Stomach smooth muscle (tissue), 2 donors: ENCODE measurements around the gene GABBR2.

Source experiments
- H3K27ac ChIP-seq: one replicate; pipeline ENCODE4 v1.7.0; 2013; ENCODE audit warnings: mild to moderate bottlenecking, low read length, inconsistent platforms
- H3K27me3 ChIP-seq, 2 donors: one replicate each; pipeline ENCODE4 v1.7.0; 2013; ENCODE audit warnings: low read length in 2 of 2; ENCODE audit not compliant: insufficient read depth in 2 of 2, control insufficient read depth in 1 of 2
- H3K36me3 ChIP-seq, 2 donors: one replicate each; pipeline ENCODE4 v1.7.0; 2013; ENCODE audit warnings: low read length in 2 of 2; ENCODE audit not compliant: control insufficient read depth in 2 of 2, insufficient read depth in 2 of 2
- H3K4me1 ChIP-seq: one replicate; pipeline ENCODE4 v1.7.0; 2013; ENCODE audit warnings: low read length; ENCODE audit not compliant: control insufficient read depth, insufficient read depth
- H3K4me3 ChIP-seq, 2 donors: one replicate each; pipeline ENCODE4 v1.7.0; 2013; ENCODE audit warnings: low read length in 2 of 2
- H3K9ac ChIP-seq, 2 donors: one replicate each; pipeline ENCODE4 v1.7.0; 2013; ENCODE audit warnings: low read length in 2 of 2, mild to moderate bottlenecking in 1 of 2
- H3K9me3 ChIP-seq, 2 donors: one replicate each; pipeline ENCODE4 v1.7.0; 2013; ENCODE audit warnings: low read length in 2 of 2; ENCODE audit not compliant: control insufficient read depth in 2 of 2
- donor health status: healthy.
- donor health status: Pancreatic carcinoma.

The GABBR2 gene

DNA sequence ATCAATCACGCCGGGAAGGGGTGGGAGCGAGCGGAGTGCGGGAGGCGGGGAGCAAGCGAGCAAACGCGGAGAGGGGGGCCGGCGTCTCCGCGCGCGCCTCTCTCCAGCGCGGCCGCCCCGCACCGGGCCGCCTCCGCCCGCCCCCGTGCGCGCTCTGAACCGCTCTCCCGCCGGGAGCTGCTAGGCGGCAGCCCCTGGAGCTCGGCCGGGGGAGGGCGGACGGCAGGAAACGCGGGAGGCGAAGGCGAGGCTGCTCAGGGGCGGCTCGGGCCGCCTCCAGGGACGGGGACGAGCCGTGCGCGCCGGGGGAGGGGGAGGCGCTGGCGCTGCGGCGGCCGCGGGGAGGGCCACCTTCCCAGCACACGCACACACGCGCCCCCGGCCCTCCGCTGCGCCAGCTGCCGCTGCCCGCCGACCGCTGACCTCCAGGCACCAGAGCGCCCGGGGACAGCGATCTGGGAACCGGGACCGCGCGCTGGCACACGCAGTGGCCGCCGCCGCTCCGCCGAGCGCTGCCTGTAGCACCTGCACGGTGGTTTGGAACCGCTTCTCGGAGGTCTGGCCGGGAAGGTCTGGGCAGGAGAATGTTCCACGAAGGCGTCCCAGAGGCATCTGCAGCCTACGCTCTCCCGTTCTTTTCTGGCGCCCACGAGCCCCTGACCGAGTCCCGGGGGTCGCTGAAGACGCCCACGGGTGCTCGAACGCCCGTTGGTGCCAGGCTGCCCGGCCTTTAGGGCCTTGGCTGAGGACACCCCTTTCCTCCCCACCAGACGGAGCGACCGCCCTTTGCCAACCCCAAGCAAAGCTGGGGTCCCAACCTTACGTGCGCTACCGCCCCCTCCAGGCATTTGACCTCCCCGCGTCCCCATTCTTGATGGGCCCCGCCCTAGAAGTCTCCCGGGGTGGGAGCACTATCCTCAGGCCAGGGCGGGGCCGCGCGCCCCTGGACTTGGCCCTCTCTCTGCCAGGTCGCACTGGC, at the start of gene GABBR2:
GABBR2 (minus strand) TSS at position 3 of the 979 bp plus-strand sequence. CDS start 198 bp downstream, outside the sequence.
- peak within 1 kb of the TSS in 1 of 2 donors; percentile 63 for H3K4me3 ChIP-seq
- H3K27me3 ChIP-seq, result peaks cover 47% of the 10 kb centered on the region in 2 donors
- H3K36me3 ChIP-seq, result no peaks in the 10 kb centered on the region
- peaks cover 20% of the 10 kb centered on the region for H3K4me1 ChIP-seq
- H3K9me3 ChIP-seq, result peaks cover 0 to under 1% of the 10 kb centered on the region in 2 donors
- H3K9ac ChIP-seq, result no peak within 1 kb of the TSS
- H3K27ac ChIP-seq, result no peak within 1 kb of the TSS

DNA sequence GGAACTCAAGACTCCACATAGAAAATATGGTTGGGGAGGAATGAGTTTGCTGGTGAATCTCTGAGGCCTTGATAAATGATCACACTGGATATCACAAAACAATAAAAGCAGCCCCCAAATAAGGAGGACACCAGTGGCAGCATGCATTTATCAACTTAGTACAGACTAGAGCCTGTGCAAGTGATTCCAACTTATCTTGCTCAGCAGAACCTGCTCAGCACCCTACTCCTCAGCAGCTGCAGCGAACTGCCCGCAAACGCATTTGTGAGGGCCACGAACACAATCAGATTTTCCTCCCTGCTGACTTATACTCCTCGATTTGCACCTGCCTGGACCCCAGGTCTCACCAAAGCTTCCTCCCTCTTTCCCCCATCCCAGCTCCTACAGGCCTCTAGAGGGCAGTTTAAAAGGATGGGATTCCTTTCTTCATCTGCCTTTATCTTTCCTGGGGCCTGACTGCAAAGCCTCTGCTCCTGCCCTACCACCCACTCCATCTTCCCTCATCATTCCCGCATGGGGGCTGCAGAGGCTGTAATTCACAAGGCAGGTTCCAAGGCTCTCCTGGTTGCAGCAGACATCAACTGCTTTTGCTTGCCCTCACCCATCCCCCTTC, 46.4 kb upstream of the GABBR2 start:
- no peak overlapping the region for H3K9ac ChIP-seq
- no peaks in the 10 kb centered on the region for H3K27me3 ChIP-seq
- no peak overlapping the region for H3K27ac ChIP-seq
- H3K36me3 ChIP-seq, result peaks cover 31 to 48% of the 10 kb centered on the region in 2 donors
- no peaks in the 10 kb centered on the region for H3K9me3 ChIP-seq
- no peak overlapping the region for H3K4me3 ChIP-seq
- H3K4me1 ChIP-seq, result no peaks in the 10 kb centered on the region

DNA sequence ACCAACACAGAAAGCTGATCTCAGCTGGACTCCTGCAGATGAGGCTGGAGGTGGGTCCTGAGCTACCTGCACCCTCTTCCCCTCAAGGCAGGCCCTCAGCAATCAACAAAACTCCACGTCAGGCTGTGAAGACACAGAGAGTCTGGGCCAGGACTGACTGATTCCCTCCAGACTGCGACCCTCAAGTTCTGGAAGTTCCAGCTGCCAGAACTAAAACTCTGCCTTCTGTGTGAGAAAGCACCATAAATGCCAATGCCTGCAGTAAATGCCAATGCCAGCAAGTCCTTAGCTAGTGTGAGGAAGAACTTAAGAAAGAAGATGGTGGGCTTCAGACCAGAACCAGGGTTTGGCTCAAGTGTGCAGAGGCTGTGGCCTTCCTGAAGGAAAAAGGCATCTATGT, 42.5 kb upstream of the GABBR2 start:
- Histone ChIP-seq H3K9me3 (no peaks in the 10 kb centered on the region), H3K9ac (no peak overlapping the region), H3K27me3 (no peaks in the 10 kb centered on the region), H3K4me1 (no peaks in the 10 kb centered on the region), H3K27ac (no peak overlapping the region), H3K4me3 (no peak overlapping the region), H3K36me3 (peaks cover 39 to 59% of the 10 kb centered on the region in 2 donors)

DNA sequence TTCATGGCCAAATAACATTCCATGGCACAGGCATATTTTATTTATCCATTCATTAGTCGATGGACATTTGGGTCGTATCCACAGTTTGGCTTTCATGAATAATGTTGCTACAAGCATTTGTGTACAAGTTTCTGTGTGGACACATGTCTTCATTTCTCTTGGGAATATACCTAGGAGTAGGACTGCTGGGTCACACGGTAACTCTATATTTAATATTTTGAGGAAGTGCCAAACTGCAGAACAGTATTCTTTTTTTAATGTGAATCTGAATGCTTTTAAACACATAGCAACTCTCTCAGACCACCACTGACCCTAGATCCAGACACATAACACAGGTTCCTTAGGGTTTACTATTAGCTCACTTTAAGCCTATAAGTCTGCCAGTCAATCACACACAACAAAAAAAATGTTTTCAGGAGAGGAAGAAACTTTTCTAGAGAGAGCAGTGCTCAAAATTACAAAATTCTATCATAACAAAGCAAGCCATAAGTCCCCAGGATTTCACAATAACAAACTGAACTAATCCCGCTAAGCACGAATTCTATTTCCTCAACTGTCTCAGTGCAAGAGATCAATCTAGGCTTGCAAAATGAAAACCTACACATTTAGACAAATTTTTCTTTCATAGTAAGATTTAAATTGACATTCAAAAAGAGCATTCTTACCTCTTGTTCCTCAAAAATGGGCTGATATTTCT, 41.8 kb upstream of the GABBR2 start:
- Histone ChIP-seq H3K9me3 (no peaks in the 10 kb centered on the region), H3K9ac (no peak overlapping the region), H3K4me3 (no peak overlapping the region), H3K27ac (no peak overlapping the region), H3K27me3 (no peaks in the 10 kb centered on the region), H3K36me3 (peaks cover 39 to 56% of the 10 kb centered on the region in 2 donors), H3K4me1 (no peaks in the 10 kb centered on the region)

DNA sequence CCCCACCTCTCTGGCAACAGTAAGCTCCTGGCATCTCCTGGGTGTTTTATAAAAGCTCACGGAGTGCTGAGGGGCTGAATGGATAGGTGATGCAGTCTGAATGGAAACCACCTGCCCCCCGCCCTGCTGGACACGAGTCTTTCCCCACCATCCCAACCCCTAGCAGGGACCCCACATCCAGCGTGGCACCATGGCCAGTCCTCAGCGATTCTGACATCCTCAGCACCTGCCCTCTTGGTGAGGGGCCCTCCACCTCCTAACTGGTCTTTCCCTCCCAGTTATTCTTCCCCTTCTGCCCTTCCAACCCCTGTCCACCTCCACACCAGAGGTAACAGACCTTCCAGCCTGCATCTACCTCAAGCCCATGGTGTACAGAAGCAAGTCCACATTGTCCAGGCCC, 38.7 kb upstream of the GABBR2 start:
- H3K4me3 ChIP-seq, result no peak overlapping the region

GRCh38 chr9:98745470-98745869, 36.7 kb upstream of the GABBR2 start:
- Histone ChIP-seq H3K27ac (no peak overlapping the region), H3K4me3 (no peak overlapping the region), H3K27me3 (no peaks in the 10 kb centered on the region), H3K9ac (no peak overlapping the region), H3K36me3 (peaks cover 35 to 41% of the 10 kb centered on the region in 2 donors), H3K9me3 (no peaks in the 10 kb centered on the region), H3K4me1 (no peaks in the 10 kb centered on the region)

More for the DNA sequence above, 38.7 kb upstream of the GABBR2 start:
- H3K27ac ChIP-seq, result no peak overlapping the region
- H3K4me1 ChIP-seq, result no peaks in the 10 kb centered on the region
- no peaks in the 10 kb centered on the region for H3K9me3 ChIP-seq
- H3K36me3 ChIP-seq, result peaks cover 38 to 48% of the 10 kb centered on the region in 2 donors
- H3K9ac ChIP-seq, result no peak overlapping the region
- H3K27me3 ChIP-seq, result no peaks in the 10 kb centered on the region

DNA sequence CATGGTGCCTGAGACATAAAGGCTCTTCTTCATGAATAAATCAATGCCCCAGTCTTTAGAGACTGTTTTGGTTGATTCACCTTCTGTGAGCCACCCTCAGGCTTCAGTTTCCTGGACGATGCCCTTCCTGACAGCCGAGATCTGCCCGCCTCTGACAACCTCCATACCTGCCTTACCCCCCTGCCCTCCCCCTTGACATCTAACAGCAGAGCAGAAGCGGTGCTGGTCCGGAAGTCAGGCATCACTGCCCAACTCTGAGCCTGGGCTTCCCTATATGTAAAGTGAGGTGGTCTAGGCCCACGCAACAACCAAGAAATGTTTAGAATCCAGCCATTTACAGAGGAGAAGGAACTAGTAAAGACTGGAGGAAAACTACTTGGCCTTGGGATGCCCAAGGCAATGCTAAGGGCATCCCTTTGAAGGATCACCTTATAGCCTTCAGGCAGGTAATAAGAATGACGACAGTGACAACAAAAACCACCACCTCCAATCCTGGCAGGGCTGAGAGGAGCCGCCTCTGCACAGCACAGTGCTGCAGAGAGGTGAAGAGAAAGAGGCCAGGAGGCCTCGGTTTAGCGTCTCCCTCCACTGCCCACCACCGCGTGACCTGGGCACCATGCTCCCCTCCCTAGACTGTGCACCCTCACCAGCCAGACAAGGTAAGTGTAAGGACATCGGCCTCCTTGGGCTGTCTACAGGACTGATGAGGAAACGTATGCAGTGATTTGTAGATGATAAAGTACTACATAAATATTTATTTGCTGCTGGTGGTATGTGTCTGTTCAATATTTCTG, 35.3 kb upstream of the GABBR2 start:
- H3K4me3 ChIP-seq, result no peak overlapping the region
- H3K9ac ChIP-seq, result no peak overlapping the region
- H3K4me1 ChIP-seq, result no peaks in the 10 kb centered on the region
- H3K27me3 ChIP-seq, result no peaks in the 10 kb centered on the region
- H3K27ac ChIP-seq, result no peak overlapping the region
- H3K9me3 ChIP-seq, result peaks cover 0 to 2% of the 10 kb centered on the region in 2 donors
- H3K36me3 ChIP-seq, result peaks cover 28% of the 10 kb centered on the region in 2 donors

DNA sequence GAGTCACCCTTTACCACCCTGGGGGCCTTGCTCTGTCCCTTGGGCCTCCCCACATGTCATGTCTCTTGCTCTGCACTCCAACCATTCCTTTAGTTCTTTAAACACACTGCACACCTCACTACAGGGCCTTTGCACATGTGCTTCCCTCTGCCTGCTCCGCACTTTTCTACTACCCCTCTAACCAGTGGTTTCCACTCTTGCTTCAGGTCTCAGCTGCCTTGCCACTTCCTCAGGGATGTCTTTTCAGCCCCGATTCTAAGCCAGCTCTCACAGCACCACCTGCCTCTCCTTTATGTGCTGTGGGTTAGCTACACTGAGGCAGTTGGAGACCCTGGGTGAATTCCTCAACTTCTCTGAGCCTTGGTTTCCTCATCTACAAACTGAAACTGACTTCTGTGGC, 34.6 kb upstream of the GABBR2 start:
- no peak overlapping the region for H3K27ac ChIP-seq
- H3K9me3 ChIP-seq, result peaks cover 0 to 6% of the 10 kb centered on the region in 2 donors
- no peak overlapping the region for H3K4me3 ChIP-seq
- peaks cover 22 to 29% of the 10 kb centered on the region in 2 donors for H3K36me3 ChIP-seq
- no peaks in the 10 kb centered on the region for H3K4me1 ChIP-seq
- H3K9ac ChIP-seq, result no peak overlapping the region
- no peaks in the 10 kb centered on the region for H3K27me3 ChIP-seq

DNA sequence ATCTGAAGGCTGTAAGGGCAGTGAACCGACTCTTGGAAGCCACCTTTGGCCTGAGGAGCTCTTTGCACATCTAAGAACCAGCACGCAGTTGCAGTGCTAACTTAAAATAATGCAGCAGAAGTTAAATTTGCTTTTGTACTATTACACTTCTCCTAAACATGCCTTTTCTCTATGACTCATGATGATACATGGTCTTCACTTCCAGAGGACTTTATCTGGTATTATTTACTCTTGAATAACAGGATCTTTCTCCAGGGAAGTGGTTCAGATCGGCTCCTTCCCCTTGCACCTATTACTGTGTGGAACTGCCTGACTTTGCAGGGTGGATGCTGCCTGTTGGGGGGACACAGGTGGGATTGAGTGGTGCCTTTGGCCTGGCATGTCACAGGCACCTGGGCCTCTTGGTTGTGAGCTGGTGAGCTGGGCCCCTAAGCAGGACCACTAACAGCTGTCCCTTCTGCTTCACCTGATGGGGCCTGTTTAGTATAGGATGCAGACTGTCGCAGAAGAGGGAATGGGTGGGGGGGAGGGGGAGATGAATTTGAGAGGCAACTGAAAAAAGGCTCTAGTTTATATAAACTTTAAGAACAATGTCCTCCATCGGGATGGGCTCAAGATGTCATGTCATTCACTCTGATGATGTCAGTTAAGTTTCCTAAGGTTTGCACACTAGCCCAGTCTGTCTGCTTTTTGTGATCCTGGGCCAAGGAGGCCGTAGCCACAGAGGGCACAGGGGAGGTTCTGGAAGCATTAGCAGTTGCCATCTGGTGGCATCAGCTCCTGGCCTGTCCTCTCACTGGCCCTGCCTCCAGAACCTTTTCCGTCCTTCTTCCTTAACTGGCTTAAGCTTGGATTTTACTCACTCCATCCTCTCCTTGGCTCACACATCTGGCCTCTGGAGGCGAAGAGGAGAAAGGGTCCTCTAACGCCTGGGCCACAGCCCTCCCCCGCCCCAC, 33.9 kb upstream of the GABBR2 start:
- no peak overlapping the region for H3K9ac ChIP-seq
- H3K4me1 ChIP-seq, result no peaks in the 10 kb centered on the region
- no peak overlapping the region for H3K27ac ChIP-seq
- no peaks in the 10 kb centered on the region for H3K27me3 ChIP-seq
- H3K4me3 ChIP-seq, result no peak overlapping the region
- H3K9me3 ChIP-seq, result peaks cover 0 to 6% of the 10 kb centered on the region in 2 donors
- H3K36me3 ChIP-seq, result peaks cover 18 to 24% of the 10 kb centered on the region in 2 donors
